IMR-90 (cell line): ENCODE results near the gene NAV2.

Source experiments
- MAZ ChIP-seq: IDR thresholded peaks from 2 replicates; pipeline ENCODE4 v1.6.1; 2012; ENCODE audit warnings: low read depth, mild to moderate bottlenecking, low read length, improper control_type of control experiment, moderate library complexity, borderline replicate concordance
- POLR2A ChIP-seq: IDR thresholded peaks from 2 replicates; pipeline ENCODE4 v1.6.1; 2012; ENCODE audit warnings: mild to moderate bottlenecking, low read depth, low read length
- TF ChIP-seq, protein P1 (sequence below): conservative IDR thresholded peaks from 2 replicates; pipeline ENCODE4 v1.5.1; 2012; ENCODE audit warnings: mild to moderate bottlenecking, low read depth, low read length, improper control_type of control experiment
- TF ChIP-seq, protein P2 (sequence below): fragments of 150-350 bp; IDR thresholded peaks from 2 replicates; pipeline ENCODE4 v1.6.1; 2016; ENCODE audit warnings: low read depth, mild to moderate bottlenecking, low read length, moderate library complexity, borderline replicate concordance

DNA sequence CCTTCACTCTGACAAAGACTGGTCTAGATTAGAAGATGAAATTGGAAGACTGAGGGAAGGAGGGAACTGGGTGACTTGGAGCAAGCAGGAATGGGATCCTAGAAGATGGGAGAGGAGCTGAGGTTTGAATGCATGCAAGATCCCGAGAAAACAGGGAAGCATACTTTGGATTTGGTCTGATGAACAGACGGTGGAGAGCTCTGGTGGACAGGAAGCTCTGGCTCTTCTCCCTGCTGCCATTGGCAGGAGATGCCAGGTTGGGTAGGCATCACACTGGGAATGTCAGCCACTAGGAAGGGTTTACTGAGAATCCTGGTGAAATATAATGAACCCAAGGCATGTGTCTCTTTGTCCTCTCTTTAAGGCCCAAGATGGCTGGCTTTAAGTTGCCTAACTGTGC, 16.5 kb downstream of the NAV2 start:
- TF ChIP-seq, protein P1, sequence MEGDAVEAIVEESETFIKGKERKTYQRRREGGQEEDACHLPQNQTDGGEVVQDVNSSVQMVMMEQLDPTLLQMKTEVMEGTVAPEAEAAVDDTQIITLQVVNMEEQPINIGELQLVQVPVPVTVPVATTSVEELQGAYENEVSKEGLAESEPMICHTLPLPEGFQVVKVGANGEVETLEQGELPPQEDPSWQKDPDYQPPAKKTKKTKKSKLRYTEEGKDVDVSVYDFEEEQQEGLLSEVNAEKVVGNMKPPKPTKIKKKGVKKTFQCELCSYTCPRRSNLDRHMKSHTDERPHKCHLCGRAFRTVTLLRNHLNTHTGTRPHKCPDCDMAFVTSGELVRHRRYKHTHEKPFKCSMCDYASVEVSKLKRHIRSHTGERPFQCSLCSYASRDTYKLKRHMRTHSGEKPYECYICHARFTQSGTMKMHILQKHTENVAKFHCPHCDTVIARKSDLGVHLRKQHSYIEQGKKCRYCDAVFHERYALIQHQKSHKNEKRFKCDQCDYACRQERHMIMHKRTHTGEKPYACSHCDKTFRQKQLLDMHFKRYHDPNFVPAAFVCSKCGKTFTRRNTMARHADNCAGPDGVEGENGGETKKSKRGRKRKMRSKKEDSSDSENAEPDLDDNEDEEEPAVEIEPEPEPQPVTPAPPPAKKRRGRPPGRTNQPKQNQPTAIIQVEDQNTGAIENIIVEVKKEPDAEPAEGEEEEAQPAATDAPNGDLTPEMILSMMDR = no peak
- TF ChIP-seq, protein P2, sequence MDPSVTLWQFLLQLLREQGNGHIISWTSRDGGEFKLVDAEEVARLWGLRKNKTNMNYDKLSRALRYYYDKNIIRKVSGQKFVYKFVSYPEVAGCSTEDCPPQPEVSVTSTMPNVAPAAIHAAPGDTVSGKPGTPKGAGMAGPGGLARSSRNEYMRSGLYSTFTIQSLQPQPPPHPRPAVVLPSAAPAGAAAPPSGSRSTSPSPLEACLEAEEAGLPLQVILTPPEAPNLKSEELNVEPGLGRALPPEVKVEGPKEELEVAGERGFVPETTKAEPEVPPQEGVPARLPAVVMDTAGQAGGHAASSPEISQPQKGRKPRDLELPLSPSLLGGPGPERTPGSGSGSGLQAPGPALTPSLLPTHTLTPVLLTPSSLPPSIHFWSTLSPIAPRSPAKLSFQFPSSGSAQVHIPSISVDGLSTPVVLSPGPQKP = no peak
- no peak for TF ChIP-seq MAZ
- no peak for TF ChIP-seq POLR2A
